ENCODE data around the gene RNF148. TPM values are rescaled to one million over a fixed set of nuclear protein-coding genes. Genes with fewer than 3 reads are reported as not detected.

Gene RNF148
- total and polyA plus RNA-seq, 4 donors, result 0.09 to 3.5 (median 0.09) TPM; not detected in 1

DNA sequence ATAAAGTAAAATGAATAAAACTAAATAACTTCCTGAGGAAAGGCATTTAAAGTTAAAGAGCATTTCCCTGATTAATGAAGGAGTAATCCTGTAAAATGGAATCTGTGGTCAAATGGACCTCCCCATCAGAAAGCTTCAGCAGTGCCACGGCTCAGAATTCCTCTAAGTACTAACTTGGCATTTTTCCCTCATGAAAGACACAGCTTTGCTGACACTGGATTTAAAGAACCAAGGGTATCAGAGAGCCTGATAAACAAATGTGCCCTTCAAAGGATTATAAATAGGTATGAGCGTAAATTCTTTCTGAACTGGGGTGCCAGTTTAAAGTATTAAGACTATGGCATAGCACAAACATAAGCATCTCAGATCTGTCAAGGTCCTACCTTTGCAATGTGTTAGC, 24.2 kb upstream of the RNF148 start:
- no peak overlapping the region for H3K9ac ChIP-seq (ENCODE audit: low read depth in 1 of 2, low read length in 2 of 2)
- DNase-seq (ENCODE audit: low spot score), result no peak
- no peak for TF ChIP-seq HNF4G (IDR thresholded peaks at IDR 0.05)
- TF ChIP-seq, protein P1, sequence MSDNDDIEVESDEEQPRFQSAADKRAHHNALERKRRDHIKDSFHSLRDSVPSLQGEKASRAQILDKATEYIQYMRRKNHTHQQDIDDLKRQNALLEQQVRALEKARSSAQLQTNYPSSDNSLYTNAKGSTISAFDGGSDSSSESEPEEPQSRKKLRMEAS (IDR thresholded peaks at IDR 0.05), result no peak
- no peak overlapping the region for H3K27ac ChIP-seq (ENCODE audit: low read depth in 1 of 2, low read length in 2 of 2)
- H3K27me3 ChIP-seq (ENCODE audit: control insufficient read depth in 4 of 4, insufficient read depth in 4 of 4, low read length in 3 of 4), result no peaks in the 10 kb centered on the region
- WGBS, result 80% methylated on average over 2 of the region's 2 CpGs
- no peak overlapping the region for H3K4me3 ChIP-seq (ENCODE audit: low read depth in 1 of 3, low read length in 3 of 3)
- H3K4me1 ChIP-seq (ENCODE audit: control insufficient read depth in 4 of 4, insufficient read depth in 4 of 4, low read length in 3 of 4), result peaks cover 0 to 1% (median 0%) of the 10 kb centered on the region in 4 donors
- no peaks in the 10 kb centered on the region for H3K9me3 ChIP-seq (ENCODE audit: control insufficient read depth in 4 of 4, low read length in 3 of 4)
- H3K36me3 ChIP-seq (ENCODE audit: control insufficient read depth in 4 of 4, insufficient read depth in 3 of 4, low read depth in 1 of 4, low read length in 3 of 4), result no peaks in the 10 kb centered on the region

DNA sequence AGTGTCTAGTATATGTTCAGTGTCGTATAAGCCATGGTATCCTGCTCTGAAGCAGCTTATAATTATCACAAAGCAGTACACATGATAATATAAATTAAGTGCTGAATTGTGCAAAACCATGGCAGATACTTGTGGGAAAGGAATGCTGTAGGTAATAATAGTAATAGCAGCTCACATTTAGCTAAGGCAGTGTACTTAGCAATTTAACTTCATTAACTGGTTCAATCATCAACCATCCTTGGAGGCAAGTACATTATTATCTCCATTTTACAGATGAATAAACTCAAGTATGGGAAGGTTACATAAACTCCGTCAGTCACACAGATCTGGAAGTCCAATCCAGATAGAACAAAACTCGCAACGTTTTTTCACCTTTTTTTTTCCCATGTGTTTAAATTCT, 21.6 kb upstream of the RNF148 start:
- Histone ChIP-seq H3K4me3 (ENCODE audit: low read depth in 1 of 3, low read length in 3 of 3) (no peak overlapping the region), H3K9ac (ENCODE audit: low read depth in 1 of 2, low read length in 2 of 2) (no peak overlapping the region), H3K36me3 (ENCODE audit: control insufficient read depth in 4 of 4, insufficient read depth in 3 of 4, low read depth in 1 of 4, low read length in 3 of 4) (no peaks in the 10 kb centered on the region), H3K27me3 (ENCODE audit: control insufficient read depth in 4 of 4, insufficient read depth in 4 of 4, low read length in 3 of 4) (no peaks in the 10 kb centered on the region), H3K27ac (ENCODE audit: low read depth in 1 of 2, low read length in 2 of 2) (no peak overlapping the region), H3K4me1 (ENCODE audit: control insufficient read depth in 4 of 4, insufficient read depth in 4 of 4, low read length in 3 of 4) (no peaks in the 10 kb centered on the region), H3K9me3 (ENCODE audit: control insufficient read depth in 4 of 4, low read length in 3 of 4) (no peaks in the 10 kb centered on the region)
- TF ChIP-seq, protein P2, sequence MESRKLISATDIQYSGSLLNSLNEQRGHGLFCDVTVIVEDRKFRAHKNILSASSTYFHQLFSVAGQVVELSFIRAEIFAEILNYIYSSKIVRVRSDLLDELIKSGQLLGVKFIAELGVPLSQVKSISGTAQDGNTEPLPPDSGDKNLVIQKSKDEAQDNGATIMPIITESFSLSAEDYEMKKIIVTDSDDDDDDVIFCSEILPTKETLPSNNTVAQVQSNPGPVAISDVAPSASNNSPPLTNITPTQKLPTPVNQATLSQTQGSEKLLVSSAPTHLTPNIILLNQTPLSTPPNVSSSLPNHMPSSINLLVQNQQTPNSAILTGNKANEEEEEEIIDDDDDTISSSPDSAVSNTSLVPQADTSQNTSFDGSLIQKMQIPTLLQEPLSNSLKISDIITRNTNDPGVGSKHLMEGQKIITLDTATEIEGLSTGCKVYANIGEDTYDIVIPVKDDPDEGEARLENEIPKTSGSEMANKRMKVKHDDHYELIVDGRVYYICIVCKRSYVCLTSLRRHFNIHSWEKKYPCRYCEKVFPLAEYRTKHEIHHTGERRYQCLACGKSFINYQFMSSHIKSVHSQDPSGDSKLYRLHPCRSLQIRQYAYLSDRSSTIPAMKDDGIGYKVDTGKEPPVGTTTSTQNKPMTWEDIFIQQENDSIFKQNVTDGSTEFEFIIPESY (IDR thresholded peaks at IDR 0.05), result no peak
- no peak for TF ChIP-seq HNF4A (conservative IDR thresholded peaks at IDR 0.05)
- no peak for TF ChIP-seq NR2F2 (IDR thresholded peaks at IDR 0.05)
- TF ChIP-seq EGR1 (IDR thresholded peaks at IDR 0.05; ENCODE audit: low read depth in 2 of 2), result no peak
- TF ChIP-seq GABPA (IDR thresholded peaks at IDR 0.05 in 1 of 2, conservative IDR thresholded peaks at IDR 0.05 in 1 of 2), result no peak
- TF ChIP-seq, protein P3, sequence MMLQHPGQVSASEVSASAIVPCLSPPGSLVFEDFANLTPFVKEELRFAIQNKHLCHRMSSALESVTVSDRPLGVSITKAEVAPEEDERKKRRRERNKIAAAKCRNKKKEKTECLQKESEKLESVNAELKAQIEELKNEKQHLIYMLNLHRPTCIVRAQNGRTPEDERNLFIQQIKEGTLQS (IDR thresholded peaks at IDR 0.05), result no peak
- TF ChIP-seq HNF4G (IDR thresholded peaks at IDR 0.05), result no peak
- TF ChIP-seq RXRA (IDR thresholded peaks at IDR 0.05), result no peak
- no peak for TF ChIP-seq RAD21 (IDR thresholded peaks at IDR 0.05)
- TF ChIP-seq, protein P1 (IDR thresholded peaks at IDR 0.05), result no peak
- whole genome bisulfite sequencing, result 88% methylated on average over 4 of the region's 4 CpGs
- DNase-seq (ENCODE audit: low spot score), result no peak

DNA sequence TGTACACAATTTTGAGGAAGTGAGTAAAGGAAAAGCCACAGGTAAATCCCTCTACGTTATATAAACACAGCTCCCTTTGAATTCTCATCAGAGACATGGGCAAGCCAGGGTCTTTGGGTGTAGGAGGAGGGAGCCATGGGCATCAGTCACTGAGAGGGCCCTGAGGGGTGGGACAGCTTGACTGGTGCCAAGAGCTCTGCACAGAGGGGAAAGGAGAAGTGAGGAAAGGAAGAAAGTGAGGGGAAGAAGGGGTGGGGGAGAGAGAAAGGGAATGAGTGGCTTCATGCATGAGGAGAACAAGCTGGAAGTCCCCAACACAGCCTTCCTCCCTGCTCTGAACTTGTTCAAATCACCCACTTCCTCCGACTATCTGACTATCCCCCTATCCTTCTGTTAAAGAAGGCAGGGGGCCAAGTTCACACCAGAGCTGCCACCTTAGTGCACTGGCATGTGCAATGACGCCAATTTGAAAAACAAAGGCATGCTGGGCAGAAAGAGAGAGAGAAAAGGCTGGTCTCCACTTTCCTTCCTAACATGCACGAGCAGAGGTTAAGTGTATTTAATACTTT, 16.4 kb upstream of the RNF148 start:
- Histone ChIP-seq H3K4me1 (ENCODE audit: control insufficient read depth in 4 of 4, insufficient read depth in 4 of 4, low read length in 3 of 4) (no peaks in the 10 kb centered on the region), H3K9me3 (ENCODE audit: control insufficient read depth in 4 of 4, low read length in 3 of 4) (no peaks in the 10 kb centered on the region), H3K27ac (ENCODE audit: low read depth in 1 of 2, low read length in 2 of 2) (no peak overlapping the region), H3K4me3 (ENCODE audit: low read depth in 1 of 3, low read length in 3 of 3) (no peak overlapping the region), H3K36me3 (ENCODE audit: control insufficient read depth in 4 of 4, insufficient read depth in 3 of 4, low read depth in 1 of 4, low read length in 3 of 4) (peaks cover 0 to 1% (median 0%) of the 10 kb centered on the region in 4 donors), H3K27me3 (ENCODE audit: control insufficient read depth in 4 of 4, insufficient read depth in 4 of 4, low read length in 3 of 4) (no peaks in the 10 kb centered on the region), H3K9ac (ENCODE audit: low read depth in 1 of 2, low read length in 2 of 2) (no peak overlapping the region)
- no peak for DNase-seq (ENCODE audit: low spot score)
- whole genome bisulfite sequencing, result 88% methylated on average over 4 of the region's 4 CpGs
- TF ChIP-seq, protein P3 (IDR thresholded peaks at IDR 0.05), result no peak
- TF ChIP-seq RAD21 (IDR thresholded peaks at IDR 0.05) (no peak), HNF4A (conservative IDR thresholded peaks at IDR 0.05) (no peak), HNF4G (IDR thresholded peaks at IDR 0.05) (no peak), GABPA (IDR thresholded peaks at IDR 0.05 in 1 of 2, conservative IDR thresholded peaks at IDR 0.05 in 1 of 2) (no peak), FOXA2 (IDR thresholded peaks at IDR 0.05) (no peak), RXRA (IDR thresholded peaks at IDR 0.05) (no peak), YY1 (IDR thresholded peaks at IDR 0.05) (no peak)
- TF ChIP-seq, protein P4, sequence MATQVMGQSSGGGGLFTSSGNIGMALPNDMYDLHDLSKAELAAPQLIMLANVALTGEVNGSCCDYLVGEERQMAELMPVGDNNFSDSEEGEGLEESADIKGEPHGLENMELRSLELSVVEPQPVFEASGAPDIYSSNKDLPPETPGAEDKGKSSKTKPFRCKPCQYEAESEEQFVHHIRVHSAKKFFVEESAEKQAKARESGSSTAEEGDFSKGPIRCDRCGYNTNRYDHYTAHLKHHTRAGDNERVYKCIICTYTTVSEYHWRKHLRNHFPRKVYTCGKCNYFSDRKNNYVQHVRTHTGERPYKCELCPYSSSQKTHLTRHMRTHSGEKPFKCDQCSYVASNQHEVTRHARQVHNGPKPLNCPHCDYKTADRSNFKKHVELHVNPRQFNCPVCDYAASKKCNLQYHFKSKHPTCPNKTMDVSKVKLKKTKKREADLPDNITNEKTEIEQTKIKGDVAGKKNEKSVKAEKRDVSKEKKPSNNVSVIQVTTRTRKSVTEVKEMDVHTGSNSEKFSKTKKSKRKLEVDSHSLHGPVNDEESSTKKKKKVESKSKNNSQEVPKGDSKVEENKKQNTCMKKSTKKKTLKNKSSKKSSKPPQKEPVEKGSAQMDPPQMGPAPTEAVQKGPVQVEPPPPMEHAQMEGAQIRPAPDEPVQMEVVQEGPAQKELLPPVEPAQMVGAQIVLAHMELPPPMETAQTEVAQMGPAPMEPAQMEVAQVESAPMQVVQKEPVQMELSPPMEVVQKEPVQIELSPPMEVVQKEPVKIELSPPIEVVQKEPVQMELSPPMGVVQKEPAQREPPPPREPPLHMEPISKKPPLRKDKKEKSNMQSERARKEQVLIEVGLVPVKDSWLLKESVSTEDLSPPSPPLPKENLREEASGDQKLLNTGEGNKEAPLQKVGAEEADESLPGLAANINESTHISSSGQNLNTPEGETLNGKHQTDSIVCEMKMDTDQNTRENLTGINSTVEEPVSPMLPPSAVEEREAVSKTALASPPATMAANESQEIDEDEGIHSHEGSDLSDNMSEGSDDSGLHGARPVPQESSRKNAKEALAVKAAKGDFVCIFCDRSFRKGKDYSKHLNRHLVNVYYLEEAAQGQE (IDR thresholded peaks at IDR 0.05), result no peak
- TF ChIP-seq, protein P1 (IDR thresholded peaks at IDR 0.05), result no peak
- TF ChIP-seq, protein P5, sequence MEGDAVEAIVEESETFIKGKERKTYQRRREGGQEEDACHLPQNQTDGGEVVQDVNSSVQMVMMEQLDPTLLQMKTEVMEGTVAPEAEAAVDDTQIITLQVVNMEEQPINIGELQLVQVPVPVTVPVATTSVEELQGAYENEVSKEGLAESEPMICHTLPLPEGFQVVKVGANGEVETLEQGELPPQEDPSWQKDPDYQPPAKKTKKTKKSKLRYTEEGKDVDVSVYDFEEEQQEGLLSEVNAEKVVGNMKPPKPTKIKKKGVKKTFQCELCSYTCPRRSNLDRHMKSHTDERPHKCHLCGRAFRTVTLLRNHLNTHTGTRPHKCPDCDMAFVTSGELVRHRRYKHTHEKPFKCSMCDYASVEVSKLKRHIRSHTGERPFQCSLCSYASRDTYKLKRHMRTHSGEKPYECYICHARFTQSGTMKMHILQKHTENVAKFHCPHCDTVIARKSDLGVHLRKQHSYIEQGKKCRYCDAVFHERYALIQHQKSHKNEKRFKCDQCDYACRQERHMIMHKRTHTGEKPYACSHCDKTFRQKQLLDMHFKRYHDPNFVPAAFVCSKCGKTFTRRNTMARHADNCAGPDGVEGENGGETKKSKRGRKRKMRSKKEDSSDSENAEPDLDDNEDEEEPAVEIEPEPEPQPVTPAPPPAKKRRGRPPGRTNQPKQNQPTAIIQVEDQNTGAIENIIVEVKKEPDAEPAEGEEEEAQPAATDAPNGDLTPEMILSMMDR (IDR thresholded peaks at IDR 0.05; ENCODE audit: low read depth, low read length, missing input control), result no peak
- TF ChIP-seq, protein P2 (IDR thresholded peaks at IDR 0.05), result no peak

Measured in liver (tissue), 9 donors.